ENCODE results near the gene COPG1. TPM values are rescaled to one million over a fixed set of nuclear protein-coding genes. Genes with fewer than 3 reads are reported as not detected.

COPG1 gene
- total and polyA plus RNA-seq, 2 of the 4 experiments (the other 2 are of a cell fraction), result 203 to 446 TPM

DNA sequence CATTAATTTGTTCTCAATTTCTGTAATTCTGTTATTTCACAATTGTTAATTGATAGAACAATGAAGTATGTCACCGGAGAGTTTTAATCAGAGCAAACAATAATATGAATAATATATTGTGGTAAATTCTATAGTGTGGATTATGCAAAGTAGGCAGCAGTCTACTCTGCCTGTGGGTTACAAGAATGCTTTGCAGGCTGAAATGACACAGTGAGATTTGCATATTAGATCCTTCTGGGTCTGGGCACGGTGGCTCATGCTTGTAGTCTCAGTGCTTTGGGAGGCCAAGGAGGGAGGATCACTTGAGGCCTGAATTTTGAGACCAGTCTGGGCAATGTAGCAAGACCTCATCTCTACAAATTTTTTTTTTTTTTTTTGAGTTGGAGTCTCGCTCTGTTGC, 12.5 kb downstream of the COPG1 start:
- POLR2A ChIA-PET (ENCODE audit: unreplicated experiment), result interaction anchor here (0.6 to 2.3 kb wide), 2 partner anchors 11 to 12 kb away, joined by 3 to 7 read pairs; partner anchors contain the start of gene COPG1
- no peak overlapping the region for H2BK5ac ChIP-seq (ENCODE audit: low read depth, low read length, poor library complexity, severe bottlenecking)
- peaks cover 80% of the 10 kb centered on the region for H3K36me3 ChIP-seq (ENCODE audit: control insufficient read depth, insufficient read depth, low read length)
- no peak overlapping the region for H3K4me3 ChIP-seq (ENCODE audit: insufficient read depth, low read depth, low read length)
- no TSS peak for BruUV-seq (replicated peaks)
- intact Hi-C loops (cut with micrococcal nuclease), result no loop called here
- no peak overlapping the region for H4K91ac ChIP-seq (ENCODE audit: insufficient read depth, low read depth, low read length)
- peaks cover 62% of the 10 kb centered on the region for H4K20me1 ChIP-seq (ENCODE audit: insufficient read depth, low read length)
- TF ChIP-seq FOS (IDR thresholded peaks at IDR 0.05; ENCODE audit: low read depth, low read length) (no peak), CEBPB (IDR thresholded peaks at IDR 0.05; ENCODE audit: low read depth, low read length) (no peak)
- no peak overlapping the region for H2BK120ac ChIP-seq (ENCODE audit: low read depth, low read length)
- no peak overlapping the region for H2AK9ac ChIP-seq (replicated peaks; ENCODE audit: low read depth, low read length, poor library complexity)
- DNase-seq, result no peak
- dilution Hi-C loops (cut with HindIII; ENCODE audit: low sequenced_read_pairs, unreplicated experiment), result no loop called here
- no peak overlapping the region for H3K14ac ChIP-seq (replicated peaks; ENCODE audit: low read depth, low read length)
- no peak overlapping the region for H2AK5ac ChIP-seq (ENCODE audit: low read depth, low read length)
- H2BK15ac ChIP-seq (ENCODE audit: low read depth, low read length), result no peak overlapping the region
- H3K27me3 ChIP-seq (ENCODE audit: control insufficient read depth, insufficient read depth, low read length), result no peaks in the 10 kb centered on the region
- H3K56ac ChIP-seq (ENCODE audit: extremely low read depth, insufficient read depth, low read length), result no peak overlapping the region
- no peak overlapping the region for H3K27ac ChIP-seq (ENCODE audit: insufficient read depth, low read length)
- H4K5ac ChIP-seq (ENCODE audit: low read depth, low read length), result no peak overlapping the region
- peaks cover 7% of the 10 kb centered on the region; the same call in 1 of the 2 replicates for H3K4me1 ChIP-seq (ENCODE audit: control insufficient read depth, insufficient read depth, low read length)
- no peak for ATAC-seq (ENCODE audit: low read depth)
- H3K4ac ChIP-seq (ENCODE audit: low read depth, low read length), result no peak overlapping the region
- CTCF ChIA-PET, result no interaction called here
- no peak overlapping the region for H2BK20ac ChIP-seq (ENCODE audit: low read depth, low read length)
- H3K23ac ChIP-seq (ENCODE audit: low read depth, low read length), result no peak overlapping the region
- no peak overlapping the region for H3K18ac ChIP-seq (ENCODE audit: low read depth, low read length)
- no peaks in the 10 kb centered on the region for H3K9me3 ChIP-seq (ENCODE audit: control insufficient read depth, insufficient read depth, low read length)
- in situ Hi-C loops (cut with MboI; ENCODE audit: low sequenced_read_pairs), result no loop called here
- no peak overlapping the region for H3K9ac ChIP-seq (ENCODE audit: low read depth, low read length)
- H2AFZ ChIP-seq (replicated peaks; ENCODE audit: low read length, poor library complexity), result no peak overlapping the region
- H3K4me2 ChIP-seq (ENCODE audit: low read depth, low read length), result no peak overlapping the region
- WGBS, 2 experiments (ENCODE audit: extremely low coverage in 2 of 2, insufficient read length in 1 of 2), result no CpG with 5 or more reads among the region's 3 CpGs
- peaks cover 50 to 82% of the 10 kb centered on the region in 2 experiments for H3K79me1 ChIP-seq (ENCODE audit: low read depth in 1 of 2, low read length in 2 of 2)
- peaks cover 13% of the 10 kb centered on the region for H3K9me1 ChIP-seq (ENCODE audit: insufficient read depth, low read length)
- H4K8ac ChIP-seq (ENCODE audit: low read depth in 2 of 2, low read length in 2 of 2), result no peak overlapping the region

Measured in IMR-90 (cell line).